ENCODE results near the gene HIF3A. TPM values are rescaled to one million over a fixed set of nuclear protein-coding genes. Genes with fewer than 3 reads are reported as not detected.

The HIF3A gene
- total RNA-seq, result 10 to 100 TPM in 8 of 9 donors, 1 to 10 TPM in 1; 4.4 to 67.0 (median 29.5) TPM
- polyA plus RNA-seq, result 10 to 100 TPM in 2 of 3 donors, 1 to 10 TPM in 1; 2.7 to 69.0 (median 17.2) TPM
- long read RNA-seq, donor 1, full-length matches to known transcripts, result 2 of 2 reads
- long read RNA-seq, donor 1, partial matches to known transcripts, result 0 of 2 reads
- long read RNA-seq, donor 1, other reads (novel, unspliced or antisense), result 0 of 2 reads
- long read RNA-seq, donor 2, full-length matches to known transcripts, result 15 of 257 reads
- long read RNA-seq, donor 2, partial matches to known transcripts, result 237 of 257 reads
- long read RNA-seq, donor 2, other reads (novel, unspliced or antisense), result 5 of 257 reads
- long read RNA-seq, donor 3, result 0 reads
- long read RNA-seq, donor 4, partial matches to known transcripts, result 1 of 2 reads
- long read RNA-seq, donor 4, other reads (novel, unspliced or antisense), result 1 of 2 reads
- long read RNA-seq, donor 5, partial matches to known transcripts, result 0 of 9 reads
- long read RNA-seq, donor 5, other reads (novel, unspliced or antisense), result 9 of 9 reads
- long read RNA-seq, donor 6, partial matches to known transcripts, result 1 of 7 reads
- long read RNA-seq, donor 6, other reads (novel, unspliced or antisense), result 6 of 7 reads
- long read RNA-seq, donor 7, partial matches to known transcripts, result 6 of 11 reads
- long read RNA-seq, donor 7, other reads (novel, unspliced or antisense), result 0 of 11 reads
- long read RNA-seq, donor 8, full-length matches to known transcripts, result 10 of 146 reads
- long read RNA-seq, donor 8, partial matches to known transcripts, result 131 of 146 reads
- long read RNA-seq, donor 8, other reads (novel, unspliced or antisense), result 5 of 146 reads
- long read RNA-seq, donor 9, full-length matches to known transcripts, result 10 of 30 reads
- long read RNA-seq, donor 9, partial matches to known transcripts, result 20 of 30 reads
- long read RNA-seq, donor 9, other reads (novel, unspliced or antisense), result 0 of 30 reads
- long read RNA-seq, donor 10, full-length matches to known transcripts, result 5 of 5 reads
- long read RNA-seq, donor 10, partial matches to known transcripts, result 0 of 5 reads
- long read RNA-seq, donor 10, other reads (novel, unspliced or antisense), result 0 of 5 reads

- 8 to 30% (median 12%) methylated on average over 13 to 46 of the region's 46 CpGs for WGBS, 4 donors
- TF ChIP-seq POLR2A (IDR thresholded peaks at IDR 0.05) (no peak), CTCF (IDR thresholded peaks at IDR 0.05) (no peak)
- Histone ChIP-seq H3K36me3 (replicated peaks in 1 of 2) (no peaks in the 10 kb centered on the region), H3K4me1 (replicated peaks in 1 of 2) (peaks cover 34 to 50% of the 10 kb centered on the region in 2 donors), H3K4me3 (peak within 1 kb of the TSS in 1 of 4 donors; percentile 57), H3K9me3 (replicated peaks in 1 of 3) (no peaks in the 10 kb centered on the region), H3K27ac (peak within 1 kb of the TSS in 1 of 5 donors; percentile 93), H3K27me3 (no peaks in the 10 kb centered on the region)
- intact Hi-C loops (cut with DNase I), result no loop called here
- DNase-seq, result peak; percentile 41 to 78 (median 55)
These were observed at the start of gene HIF3A for GRCh38 chr19:46296722-46297461. Gene HIF3A (plus strand): TSS chr19:46297042. CDS start chr19:46297077, 35 bp downstream.

- intact Hi-C loops (cut with DNase I), result no loop called here
- DNase-seq, result no peak
- no peak overlapping the region for H3K4me3 ChIP-seq
- WGBS, 4 donors, result 45 to 61% (median 53%) methylated on average over 3 of the region's 3 CpGs
- H3K27me3 ChIP-seq, result peaks cover 10% of the 10 kb centered on the region
- no peaks in the 10 kb centered on the region for H3K36me3 ChIP-seq (replicated peaks in 1 of 2)
- H3K4me1 ChIP-seq (replicated peaks in 1 of 2), result no peaks in the 10 kb centered on the region
- TF ChIP-seq CTCF (IDR thresholded peaks at IDR 0.05) (no peak), POLR2A (IDR thresholded peaks at IDR 0.05) (no peak)
- no peak overlapping the region for H3K27ac ChIP-seq
- H3K9me3 ChIP-seq (replicated peaks in 1 of 3), result no peaks in the 10 kb centered on the region
These were observed 46.6 kb upstream of the HIF3A start for GRCh38 chr19:46250076-46250735.

GRCh38 chr19:46251416-46251815 is 45.4 kb upstream of the HIF3A start:
- no peak for TF ChIP-seq POLR2A (IDR thresholded peaks at IDR 0.05)
- no peak for TF ChIP-seq CTCF (IDR thresholded peaks at IDR 0.05)
- intact Hi-C loops (cut with DNase I), result no loop called here
- WGBS, 4 donors, result 74 to 86% (median 78%) methylated on average over 5 of the region's 5 CpGs

More at GRCh38 chr19:46251416-46251815, 45.4 kb upstream of the HIF3A start:
- Histone ChIP-seq H3K4me3 (no peak overlapping the region), H3K27me3 (peaks cover 2% of the 10 kb centered on the region), H3K9me3 (replicated peaks in 1 of 3) (no peaks in the 10 kb centered on the region), H3K27ac (no peak overlapping the region), H3K36me3 (replicated peaks in 1 of 2) (no peaks in the 10 kb centered on the region), H3K4me1 (replicated peaks in 1 of 2) (no peaks in the 10 kb centered on the region)
- DNase-seq, result no peak
